Nucleus accumbens (tissue), 56 donors: ENCODE results near the gene PCYT1A.
A peak's percentile ranks its signal among the peaks of the same experiment; 100 is the strongest.
"Not testable (repeated sequence)": the region's sequence is repeated elsewhere in the genome, so short reads cannot be mapped to it uniquely, and the experiment has no call there.

Source experiments
- DNase-seq, 56 donors: peaks; one replicate each; lab custom pipeline; 2025; lab: John Stamatoyannopoulos, UW

The PCYT1A gene

DNA sequence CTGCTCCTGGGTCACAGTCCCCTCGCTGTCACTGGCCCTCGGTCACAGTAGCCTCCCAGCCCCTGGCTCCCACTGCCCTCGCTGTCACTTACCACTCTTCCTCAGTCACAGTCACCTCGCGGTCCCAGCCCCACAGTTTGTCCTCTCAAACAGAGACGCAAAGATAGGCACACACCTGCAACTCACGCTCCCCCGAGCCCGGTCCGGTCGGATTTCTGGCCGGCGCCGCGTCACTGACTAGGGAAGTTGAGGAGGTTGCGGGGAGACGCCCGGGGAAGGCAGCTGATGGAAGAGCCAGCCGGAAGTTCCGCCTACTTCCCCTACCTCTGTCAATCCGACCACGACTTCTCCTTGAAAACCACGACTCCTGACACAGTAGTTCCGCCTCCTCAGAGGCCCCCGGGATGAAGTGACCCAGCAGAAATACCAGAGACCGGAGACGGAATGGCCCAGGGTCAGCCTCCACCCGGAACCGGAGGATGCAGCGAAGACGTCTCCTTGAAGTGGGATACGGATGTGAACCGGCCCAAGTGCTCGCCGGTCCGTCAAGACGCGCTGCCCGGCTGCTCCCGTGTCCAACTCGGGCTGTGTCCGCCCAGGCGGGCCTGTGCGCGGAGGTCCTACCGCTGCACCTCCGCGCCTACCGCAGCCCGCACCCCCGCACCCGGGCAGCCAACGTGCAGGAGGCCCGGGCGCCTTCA lies at the start of gene PCYT1A:
Gene PCYT1A (minus strand): TSS at position 287 of the 701 bp plus-strand sequence. CDS start 17,195 bp downstream, outside the sequence.
- peak; percentile 46 to 93 (median 85) for DNase-seq

- no peak for DNase-seq
Measured at GRCh38 chr3:196336319-196337145, 49.0 kb upstream of the PCYT1A start.

GRCh38 chr3:196335503-196335948 lies 48.0 kb upstream of the PCYT1A start:
- no peak for DNase-seq

- no peak for DNase-seq
Measured at GRCh38 chr3:196334982-196335381, 47.5 kb upstream of the PCYT1A start.

- no peak for DNase-seq
Measured at GRCh38 chr3:196332168-196332567, 44.6 kb upstream of the PCYT1A start.

GRCh38 chr3:196327405-196327804 lies 39.9 kb upstream of the PCYT1A start:
- no peak for DNase-seq

- DNase-seq, result no peak
Measured at GRCh38 chr3:196326936-196327335, 39.4 kb upstream of the PCYT1A start.

GRCh38 chr3:196323691-196324090 lies 36.2 kb upstream of the PCYT1A start:
- DNase-seq, result no peak

- DNase-seq, result no peak
Measured at GRCh38 chr3:196323016-196323415, 35.5 kb upstream of the PCYT1A start.

DNA sequence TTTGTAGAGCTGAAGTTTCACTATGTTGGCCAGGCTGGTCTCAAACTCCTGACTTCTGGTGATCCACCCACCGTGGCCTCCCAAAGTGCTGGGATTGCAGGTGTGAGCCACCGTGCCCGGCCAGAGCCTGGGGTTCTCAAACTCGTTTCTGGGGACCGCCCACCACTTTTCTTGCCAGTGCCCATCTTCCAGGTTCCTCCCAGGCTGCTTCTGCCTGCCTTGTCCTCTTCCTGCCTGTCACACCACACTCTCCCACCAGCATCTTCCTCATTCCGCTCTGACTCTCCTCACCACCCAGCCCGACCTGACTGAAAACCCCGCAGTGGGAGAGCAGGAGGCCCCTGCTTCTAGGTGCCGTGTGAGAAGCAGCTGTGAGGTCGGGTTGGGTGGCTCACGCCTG lies 33.6 kb upstream of the PCYT1A start:
- DNase-seq, result no peak

GRCh38 chr3:196320137-196320536 lies 32.6 kb upstream of the PCYT1A start:
- no peak for DNase-seq

DNA sequence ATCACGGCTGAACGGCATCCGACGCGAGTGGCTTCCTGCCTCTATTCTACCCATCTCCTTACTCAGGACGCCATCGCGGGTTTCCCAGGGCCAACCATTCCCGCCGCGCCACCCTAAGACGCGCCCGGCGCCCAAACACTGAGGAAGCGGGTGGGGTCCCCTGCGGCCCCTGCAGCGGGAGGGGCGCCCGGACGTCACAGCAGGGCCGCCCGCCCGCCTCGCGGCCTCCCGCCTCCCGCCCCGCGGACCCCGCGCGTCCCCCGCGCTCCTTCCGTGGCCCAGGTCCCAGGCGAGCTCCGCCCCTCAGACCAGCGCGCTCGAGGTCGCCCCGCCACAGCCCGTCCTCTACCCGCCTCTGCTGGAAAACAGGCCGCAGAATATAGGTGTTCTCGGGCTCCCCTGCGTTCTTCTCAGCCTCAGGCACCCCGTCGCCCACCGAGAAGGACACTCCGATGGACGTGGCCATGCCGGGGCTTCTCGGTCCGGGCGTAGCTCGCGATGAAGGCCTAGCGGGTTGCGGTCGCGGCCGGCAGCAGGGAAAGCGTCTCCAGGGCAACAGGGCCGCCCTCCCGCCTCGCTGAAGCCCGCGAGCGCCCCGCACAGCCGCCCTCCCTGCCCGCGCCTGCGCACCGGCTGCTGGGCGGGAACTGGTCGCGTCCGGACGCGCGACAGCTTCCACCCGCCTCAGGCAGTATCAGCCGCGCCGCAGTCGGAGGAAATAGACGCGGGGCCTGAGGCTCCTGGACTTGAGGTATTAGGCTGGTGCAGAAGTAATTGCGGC lies 30.4 kb upstream of the PCYT1A start, which contains the start of gene DYNLT2B:
Gene DYNLT2B (minus strand): TSS at position 554 of the 781 bp plus-strand sequence. CDS start 88 bp downstream, at position 466.
- peak in 55 of 56 donors; percentile 31 to 93 (median 82) for DNase-seq

- not testable (repeated sequence) for DNase-seq
Measured at GRCh38 chr3:196316799-196317686, 29.5 kb upstream of the PCYT1A start.

- no peak for DNase-seq
Measured at GRCh38 chr3:196315821-196316220, 28.3 kb upstream of the PCYT1A start.

GRCh38 chr3:196314597-196314996 lies 27.1 kb upstream of the PCYT1A start:
- DNase-seq, result no peak

DNA sequence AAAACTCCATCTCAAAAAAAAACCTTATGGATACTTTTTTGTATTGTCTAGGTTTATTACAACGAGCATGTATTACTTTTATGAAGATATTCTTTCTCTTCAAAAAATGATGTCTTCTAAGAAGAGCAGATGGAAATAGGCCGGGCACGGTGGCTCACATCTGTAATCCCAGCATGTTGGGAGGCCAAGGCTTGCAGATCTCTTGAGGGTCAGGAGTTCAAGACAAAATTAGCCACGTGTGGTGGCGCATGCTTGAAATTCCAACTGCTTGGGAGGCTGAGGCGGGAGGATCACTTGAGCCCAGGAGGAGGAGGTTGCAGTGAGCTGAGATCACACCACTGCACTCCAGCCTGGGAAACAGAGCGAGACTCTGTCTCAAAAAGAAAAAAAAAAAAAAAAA lies 26.6 kb upstream of the PCYT1A start:
- DNase-seq, result not testable (repeated sequence)

- not testable (repeated sequence) for DNase-seq
Measured at GRCh38 chr3:196302960-196303359, 15.4 kb upstream of the PCYT1A start.

DNA sequence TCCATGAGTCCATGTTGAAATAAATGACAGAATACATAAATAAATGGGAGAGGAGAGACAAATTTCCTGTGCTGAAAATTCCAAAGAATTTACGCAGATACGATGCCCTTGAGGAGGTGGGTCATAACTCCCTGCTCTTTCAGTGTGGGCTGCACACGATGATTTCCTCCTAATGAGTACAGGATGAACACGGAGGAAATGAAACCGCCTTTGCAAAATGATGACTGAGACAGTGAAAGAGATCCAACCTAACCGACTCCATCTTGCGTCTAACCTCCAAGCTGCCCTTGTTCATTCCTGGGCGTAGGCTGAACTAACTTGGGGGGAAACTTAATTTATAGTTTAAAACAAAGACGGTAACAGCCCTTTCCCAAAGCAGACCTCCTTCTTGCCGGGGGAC lies 15.0 kb upstream of the PCYT1A start:
- DNase-seq, result not testable (repeated sequence)

- DNase-seq, result no peak
Measured at GRCh38 chr3:196298521-196298920, 11.0 kb upstream of the PCYT1A start.
